Breast epithelium (tissue), 4 donors: ENCODE measurements around the gene BATF. TPM values are rescaled to one million over a fixed set of nuclear protein-coding genes. Genes with fewer than 3 reads are reported as not detected.

Experiments used
- DNase-seq, 2 donors: peaks; one replicate each; pipeline ENCODE4 v3.0.0-alpha.2; 2019; ENCODE audit warnings: low spot score in 2 of 2
- H3K27ac ChIP-seq, 2 donors: fragments of 200-600 bp; sonication (generic) in 1 of 2; one replicate each; pipeline ENCODE4 v1.5.1; 2016 to 2019; ENCODE audit warnings: mild to moderate bottlenecking in 1 of 2
- H3K27me3 ChIP-seq, 2 donors: fragments of 200-600 bp; sonication (generic) in 1 of 2; one replicate each; pipeline versions ENCODE4 v1.5.1 to v1.6.0; 2017 to 2019; ENCODE audit warnings: control low read depth in 1 of 2, mild to moderate bottlenecking in 1 of 2
- H3K36me3 ChIP-seq: fragments of 200-600 bp; one replicate; pipeline ENCODE4 v1.5.1; 2019
- H3K4me1 ChIP-seq, 2 donors: fragments of 200-600 bp; sonication (generic); one replicate each; pipeline ENCODE4 v1.5.1; 2016 to 2019; ENCODE audit warnings: control low read depth in 1 of 2
- H3K4me3 ChIP-seq, 3 donors: fragments of 200-600 bp; sonication (generic); 1 replicate in 2 of 3; 2 replicates in 1 of 3; pipeline ENCODE4 v1.5.1; 2016 to 2019; ENCODE audit warnings: mild to moderate bottlenecking in 3 of 3, moderate library complexity in 2 of 3
- H3K9me3 ChIP-seq, 2 donors: fragments of 200-600 bp; sonication (generic) in 1 of 2; one replicate each; pipeline ENCODE4 v1.5.1; 2016 to 2019; ENCODE audit warnings: control low read depth in 1 of 2
- CTCF ChIP-seq, 3 donors: fragments of 450-650 bp; IDR thresholded peaks; one replicate each; pipeline ENCODE4 v1.5.1; 2016 to 2017; ENCODE audit warnings: antibody characterized with exemption in 3 of 3, mild to moderate bottlenecking in 3 of 3, moderate library complexity in 3 of 3
- POLR2A ChIP-seq: fragments of 450-650 bp; IDR thresholded peaks from one replicate; pipeline ENCODE4 v1.6.1; 2016; ENCODE audit warnings: antibody characterized with exemption, mild to moderate bottlenecking, moderate library complexity
- POLR2AphosphoS5 ChIP-seq, 3 donors: sonication (generic); formaldehyde crosslinking; IDR thresholded peaks; one replicate each; pipeline ENCODE4 v1.6.1; 2017; ENCODE audit warnings: antibody characterized with exemption in 3 of 3
- intact Hi-C: fragments of 100-400 bp; cut with DNase I; formaldehyde crosslinking; loops from one replicate; pipeline ENCODE4 v1.15.1; 2023; ENCODE audit warnings: low total_unique reads
- total RNA-seq, 3 donors: library from RNA; depleted of rRNA; stranded (reverse); fragments of >200 nt; gene quantifications; one replicate each; pipeline ENCODE4 v1.1.0, GENCODE V29; 2016

The BATF gene
- total RNA-seq, 3 donors from 2014 or later: 15.7 to 43.6 (median 34.7) TPM

DNA sequence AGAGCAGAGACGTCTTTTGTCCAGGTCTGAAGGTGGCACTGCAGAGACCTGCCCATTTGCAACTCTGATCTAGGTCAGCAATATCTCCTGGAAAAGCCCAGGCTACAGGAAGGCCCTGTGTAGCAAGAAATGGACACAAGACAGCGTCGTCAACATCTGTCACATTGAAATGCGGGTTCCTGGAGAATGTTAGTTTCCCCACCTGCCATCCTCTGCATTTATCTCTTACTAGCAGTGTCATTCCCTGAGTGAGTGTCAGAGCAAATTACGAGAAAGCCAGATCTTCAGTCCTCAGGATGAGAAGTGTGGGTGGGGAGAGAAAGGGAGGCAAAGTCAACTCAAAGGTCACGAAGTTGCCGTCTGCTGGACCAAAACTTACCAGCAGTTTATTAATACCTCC lies 28.8 kb downstream of the BATF start:
- H3K4me3 ChIP-seq: no peak overlapping the region
- intact Hi-C loops: no loop called here
- H3K27ac ChIP-seq: no peak overlapping the region
- H3K9me3 ChIP-seq: no peaks in the 10 kb centered on the region
- no peaks in the 10 kb centered on the region for H3K4me1 ChIP-seq
- TF ChIP-seq POLR2A (no peak), POLR2AphosphoS5 (IDR thresholded peaks at IDR 0.05) (no peak), CTCF (IDR thresholded peaks at IDR 0.05) (no peak)
- H3K27me3 ChIP-seq: no peaks in the 10 kb centered on the region
- H3K36me3 ChIP-seq: no peaks in the 10 kb centered on the region
- DNase-seq: no peak

GRCh38 chr14:75553157-75553556 lies 30.9 kb downstream of the BATF start:
- no peak for TF ChIP-seq POLR2AphosphoS5 (IDR thresholded peaks at IDR 0.05)
- no peak for TF ChIP-seq CTCF (IDR thresholded peaks at IDR 0.05)
- TF ChIP-seq POLR2A: no peak
- H3K27ac ChIP-seq: no peak overlapping the region
- no peaks in the 10 kb centered on the region for H3K9me3 ChIP-seq
- intact Hi-C loops: no loop called here
- H3K4me3 ChIP-seq: no peak overlapping the region
- DNase-seq: no peak
- H3K36me3 ChIP-seq: no peaks in the 10 kb centered on the region
- H3K4me1 ChIP-seq: no peaks in the 10 kb centered on the region
- H3K27me3 ChIP-seq: no peaks in the 10 kb centered on the region

GRCh38 chr14:75553761-75554364 lies 31.6 kb downstream of the BATF start:
- intact Hi-C loops: no loop called here
- no peaks in the 10 kb centered on the region for H3K36me3 ChIP-seq
- no peaks in the 10 kb centered on the region for H3K9me3 ChIP-seq
- H3K27me3 ChIP-seq: no peaks in the 10 kb centered on the region
- no peak overlapping the region for H3K4me3 ChIP-seq
- no peak for DNase-seq
- no peaks in the 10 kb centered on the region for H3K4me1 ChIP-seq
- no peak overlapping the region for H3K27ac ChIP-seq
- TF ChIP-seq CTCF (IDR thresholded peaks at IDR 0.05): no peak
- TF ChIP-seq POLR2A: no peak
- no peak for TF ChIP-seq POLR2AphosphoS5 (IDR thresholded peaks at IDR 0.05)

DNA sequence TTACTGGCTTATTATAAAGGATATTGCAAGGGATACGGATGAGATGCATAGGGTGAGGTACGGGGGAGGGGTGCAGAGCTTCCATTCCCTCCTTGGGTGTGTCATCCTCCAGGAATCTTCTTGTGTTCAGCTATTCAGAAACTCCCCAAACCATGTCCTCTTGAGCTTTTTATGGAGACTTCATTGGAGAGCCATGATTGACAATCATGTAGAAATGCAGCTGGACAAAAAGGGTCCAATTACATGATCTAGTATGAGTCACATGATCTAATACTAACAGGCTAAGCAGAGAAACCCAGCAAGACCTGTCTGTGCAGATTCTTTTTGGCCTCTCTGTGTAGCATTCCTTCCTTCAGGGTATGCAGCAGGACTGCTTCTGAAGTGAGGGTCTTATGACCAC lies 32.2 kb downstream of the BATF start:
- no peak for TF ChIP-seq POLR2AphosphoS5 (IDR thresholded peaks at IDR 0.05)
- no peak for TF ChIP-seq CTCF (IDR thresholded peaks at IDR 0.05)
- TF ChIP-seq POLR2A: no peak
- no peaks in the 10 kb centered on the region for H3K9me3 ChIP-seq
- H3K4me1 ChIP-seq: no peaks in the 10 kb centered on the region
- no peak overlapping the region for H3K27ac ChIP-seq
- DNase-seq: no peak
- H3K27me3 ChIP-seq: no peaks in the 10 kb centered on the region
- H3K4me3 ChIP-seq: no peak overlapping the region
- intact Hi-C loops: no loop called here
- H3K36me3 ChIP-seq: no peaks in the 10 kb centered on the region

- Histone ChIP-seq H3K27me3 (no peaks in the 10 kb centered on the region), H3K4me1 (no peaks in the 10 kb centered on the region), H3K27ac (no peak overlapping the region), H3K36me3 (no peaks in the 10 kb centered on the region), H3K9me3 (no peaks in the 10 kb centered on the region), H3K4me3 (no peak overlapping the region)
- TF ChIP-seq CTCF (IDR thresholded peaks at IDR 0.05) (no peak), POLR2AphosphoS5 (IDR thresholded peaks at IDR 0.05) (no peak), POLR2A (no peak)
- DNase-seq: no peak
- intact Hi-C loops: no loop called here
These were observed 36.2 kb downstream of the BATF start for GRCh38 chr14:75558440-75558839.
